Ovary (tissue), 9 donors: Measurements from ENCODE around the gene RYR2. TPM values are rescaled to one million over a fixed set of nuclear protein-coding genes. Genes with fewer than 3 reads are reported as not detected.

ENCODE experiments used
- DNase-seq, 5 donors: peaks; one replicate each; pipeline ENCODE4 v3.0.0-alpha.2; 2019 to 2020
- H3K27ac ChIP-seq, 2 donors: fragments of 200-600 bp; one replicate each; pipeline versions ENCODE4 v1.5.1 to v1.8.0; 2019 to 2022
- H3K27me3 ChIP-seq: fragments of 200-600 bp; one replicate; pipeline ENCODE4 v1.8.0; 2022
- H3K36me3 ChIP-seq: fragments of 200-600 bp; sonication (generic); one replicate; pipeline ENCODE4 v1.5.1; 2019
- H3K4me1 ChIP-seq: one replicate; pipeline ENCODE4 v1.8.1; 2013; ENCODE audit warnings: mild to moderate bottlenecking, moderate library complexity; ENCODE audit not compliant: insufficient read depth
- H3K4me3 ChIP-seq: fragments of 200-600 bp; sonication (generic); one replicate; pipeline ENCODE4 v1.5.1; 2017
- H3K9me3 ChIP-seq, 2 donors: fragments of 200-600 bp in 1 of 2; sonication (generic) in 1 of 2; one replicate each; pipeline versions ENCODE4 v1.5.1 to v1.8.1; 2013 to 2019; ENCODE audit warnings: mild to moderate bottlenecking in 1 of 2, moderate library complexity in 1 of 2
- EP300 ChIP-seq: sonication (generic); formaldehyde crosslinking; IDR thresholded peaks from one replicate; pipeline ENCODE4 v1.6.1; 2017; ENCODE audit warnings: antibody characterized with exemption
- POLR2A ChIP-seq: fragments of 450-650 bp; IDR thresholded peaks from one replicate; pipeline ENCODE4 v1.6.1; 2017; ENCODE audit warnings: antibody characterized with exemption, mild to moderate bottlenecking, moderate library complexity
- WGBS, 3 donors: extraction: QIAGEN DNeasy Blood & Tissue Kit in 1 of 3; methylation state at CpG; one replicate each; pipeline versions ENCODE4 v1.1.5 to v1.1.7; 2013 to 2017; 5-methylcytosine and 5-hydroxymethylcytosine counted together
- intact Hi-C, 4 donors: fragments of 100-400 bp; cut with DNase I; formaldehyde crosslinking; loops; one replicate each; pipeline versions ENCODE4 v1.11.0 to v1.15.1; 2022 to 2023
- microRNA-seq, 3 donors: library from miRNA; unstranded; fragments of <30 nt; microRNA quantifications; one replicate each; pipeline versions ENCODE4 to v1.2.0, GENCODE V29; 2019 to 2020
- polyA plus RNA-seq, 2 donors: library from polyadenylated mRNA; stranded (reverse); fragments of 200-250 nt in 1 of 2; fragments of 350-450 nt in 1 of 2; fragmentation: Illumina TruSeq in 1 of 2; extraction: RNeasy Lipid Tissue Mini Kit (QIAGEN cat#74804) in 1 of 2; gene quantifications; one replicate each; pipeline ENCODE4 v1.2.3, GENCODE V29; 2013 to 2014
- small RNA-seq: library from RNA; depleted of rRNA; stranded (forward); fragments of <200 nt; gene quantifications from one replicate; pipeline ENCODE3, GENCODE V24; 2016
- total RNA-seq, 7 donors: library from RNA; depleted of rRNA in 2 of 7; stranded (reverse); fragments of >200 nt in 2 of 7; fragmentation: NEBNext Ultra II Directional in 3 of 7; extraction: Animal tissue kit (Norgen Biotek cat#: 25700) in 3 of 7; gene quantifications; one replicate each; pipeline versions ENCODE4 v1.1.0 to v1.2.4, GENCODE V29; 2016 to 2023
- TF ChIP-seq, protein P1 (sequence below), 3 donors: fragments of 450-650 bp in 2 of 3; fragments of 200-600 bp in 1 of 3; IDR thresholded peaks; one replicate each; pipeline versions ENCODE4 v1.5.1 to v1.8.0; 2016 to 2022; ENCODE audit warnings: antibody characterized with exemption in 3 of 3, mild to moderate bottlenecking in 1 of 3
- donor health status: DM: no; HTN: no; CAD: no; lungs with moderate emphysema.
- donor health status: DM: no; HTN: no; CAD: no.
- donor health status: Bipolar disorder and iron deficiency.
- donor health status: DM: yes; HTN: yes; CAD: no.
- donor health status: DM: no; HTN: no; CAD: no.
- donor health status: DM: yes; HTN: yes; CAD: no.

The RYR2 gene
- total and polyA plus RNA-seq, 9 donors, result 3.0 to 13.8 (median 5.4) TPM

- Histone ChIP-seq H3K9me3 (no peaks in the 10 kb centered on the region), H3K4me3 (no peak overlapping the region), H3K27ac (no peak overlapping the region), H3K36me3 (no peaks in the 10 kb centered on the region), H3K4me1 (no peaks in the 10 kb centered on the region), H3K27me3 (no peaks in the 10 kb centered on the region)
- no peak for TF ChIP-seq EP300
- TF ChIP-seq, protein P1, sequence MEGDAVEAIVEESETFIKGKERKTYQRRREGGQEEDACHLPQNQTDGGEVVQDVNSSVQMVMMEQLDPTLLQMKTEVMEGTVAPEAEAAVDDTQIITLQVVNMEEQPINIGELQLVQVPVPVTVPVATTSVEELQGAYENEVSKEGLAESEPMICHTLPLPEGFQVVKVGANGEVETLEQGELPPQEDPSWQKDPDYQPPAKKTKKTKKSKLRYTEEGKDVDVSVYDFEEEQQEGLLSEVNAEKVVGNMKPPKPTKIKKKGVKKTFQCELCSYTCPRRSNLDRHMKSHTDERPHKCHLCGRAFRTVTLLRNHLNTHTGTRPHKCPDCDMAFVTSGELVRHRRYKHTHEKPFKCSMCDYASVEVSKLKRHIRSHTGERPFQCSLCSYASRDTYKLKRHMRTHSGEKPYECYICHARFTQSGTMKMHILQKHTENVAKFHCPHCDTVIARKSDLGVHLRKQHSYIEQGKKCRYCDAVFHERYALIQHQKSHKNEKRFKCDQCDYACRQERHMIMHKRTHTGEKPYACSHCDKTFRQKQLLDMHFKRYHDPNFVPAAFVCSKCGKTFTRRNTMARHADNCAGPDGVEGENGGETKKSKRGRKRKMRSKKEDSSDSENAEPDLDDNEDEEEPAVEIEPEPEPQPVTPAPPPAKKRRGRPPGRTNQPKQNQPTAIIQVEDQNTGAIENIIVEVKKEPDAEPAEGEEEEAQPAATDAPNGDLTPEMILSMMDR (IDR thresholded peaks at IDR 0.05), result no peak
- TF ChIP-seq POLR2A, result no peak
- intact Hi-C loops, result no loop called here
- DNase-seq, result no peak
- 32 to 57% (median 41%) methylated on average over 4 of the region's 4 CpGs for WGBS, 3 donors
These were observed 835.6 kb downstream of the RYR2 start for GRCh38 chr1:237877631-237878030.

DNA sequence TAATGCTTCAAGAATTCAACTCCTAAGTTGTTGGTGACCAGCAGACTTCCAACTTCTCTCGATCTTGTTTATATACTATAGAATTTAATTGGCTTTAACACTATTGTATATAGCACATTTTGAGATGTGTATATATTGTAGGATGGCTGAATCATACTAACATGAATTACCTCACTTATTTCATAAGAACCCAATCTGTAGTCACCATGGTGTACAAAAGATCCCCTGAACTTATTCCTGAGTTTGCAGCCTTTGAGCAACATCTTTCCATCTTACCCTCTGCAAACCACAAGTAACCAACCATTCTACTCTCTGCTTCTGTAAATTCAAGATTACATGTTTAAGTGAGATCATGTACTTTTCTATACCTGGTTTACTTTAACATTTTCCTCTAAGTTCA lies 836.4 kb downstream of the RYR2 start:
- WGBS, 3 donors, result 89 to 93% (median 91%) methylated on average over 1 of the region's 1 CpG
- intact Hi-C loops, result no loop called here
- no peaks in the 10 kb centered on the region for H3K36me3 ChIP-seq
- TF ChIP-seq, protein P1 (IDR thresholded peaks at IDR 0.05), result no peak
- no peak for TF ChIP-seq POLR2A
- no peak for TF ChIP-seq EP300
- no peak overlapping the region for H3K27ac ChIP-seq
- no peak for DNase-seq
- H3K27me3 ChIP-seq, result no peaks in the 10 kb centered on the region
- no peaks in the 10 kb centered on the region for H3K4me1 ChIP-seq
- H3K9me3 ChIP-seq, result no peaks in the 10 kb centered on the region
- no peak overlapping the region for H3K4me3 ChIP-seq

- no peaks in the 10 kb centered on the region for H3K36me3 ChIP-seq
- TF ChIP-seq EP300 (no peak), POLR2A (no peak)
- TF ChIP-seq, protein P1 (IDR thresholded peaks at IDR 0.05), result no peak
- no peaks in the 10 kb centered on the region for H3K4me1 ChIP-seq
- H3K9me3 ChIP-seq, result no peaks in the 10 kb centered on the region
- intact Hi-C loops, result no loop called here
- H3K4me3 ChIP-seq, result no peak overlapping the region
- no peak for DNase-seq
- H3K27ac ChIP-seq, result no peak overlapping the region
- no peaks in the 10 kb centered on the region for H3K27me3 ChIP-seq
These were observed 837.2 kb downstream of the RYR2 start for GRCh38 chr1:237879195-237879594.

Small RNA genes within 50 kb of the gene (microRNA-seq; reads per million reads assigned to microRNA genes)
- 0 reads per million in 3 donors for gene MIR4428

Small RNA genes within 50 kb of the gene (small RNA-seq; reads per million reads assigned to genes)
- gene MIR4428 (not detected), gene RF00402 (not detected)

Other genes starting within 250 kb of the RYR2 start
- 10 to 100 TPM; 26.1 to 60.8 (median 51.9) TPM for gene MTR, start 246.9 kb upstream of the RYR2 start, total RNA-seq
- 10 to 100 TPM; 10.2 to 21.9 TPM for gene MTR, start 246.9 kb upstream of the RYR2 start, polyA plus RNA-seq
- not detected for gene MT1HL1, start 37.7 kb upstream of the RYR2 start, total RNA-seq
- gene MT1HL1, start 37.7 kb upstream of the RYR2 start, polyA plus RNA-seq, result not detected